ENCODE measurements around the gene AMT.
A peak's percentile ranks its signal among the peaks of the same experiment; 100 is the strongest.

AMT gene, protein sequence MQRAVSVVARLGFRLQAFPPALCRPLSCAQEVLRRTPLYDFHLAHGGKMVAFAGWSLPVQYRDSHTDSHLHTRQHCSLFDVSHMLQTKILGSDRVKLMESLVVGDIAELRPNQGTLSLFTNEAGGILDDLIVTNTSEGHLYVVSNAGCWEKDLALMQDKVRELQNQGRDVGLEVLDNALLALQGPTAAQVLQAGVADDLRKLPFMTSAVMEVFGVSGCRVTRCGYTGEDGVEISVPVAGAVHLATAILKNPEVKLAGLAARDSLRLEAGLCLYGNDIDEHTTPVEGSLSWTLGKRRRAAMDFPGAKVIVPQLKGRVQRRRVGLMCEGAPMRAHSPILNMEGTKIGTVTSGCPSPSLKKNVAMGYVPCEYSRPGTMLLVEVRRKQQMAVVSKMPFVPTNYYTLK

DNA sequence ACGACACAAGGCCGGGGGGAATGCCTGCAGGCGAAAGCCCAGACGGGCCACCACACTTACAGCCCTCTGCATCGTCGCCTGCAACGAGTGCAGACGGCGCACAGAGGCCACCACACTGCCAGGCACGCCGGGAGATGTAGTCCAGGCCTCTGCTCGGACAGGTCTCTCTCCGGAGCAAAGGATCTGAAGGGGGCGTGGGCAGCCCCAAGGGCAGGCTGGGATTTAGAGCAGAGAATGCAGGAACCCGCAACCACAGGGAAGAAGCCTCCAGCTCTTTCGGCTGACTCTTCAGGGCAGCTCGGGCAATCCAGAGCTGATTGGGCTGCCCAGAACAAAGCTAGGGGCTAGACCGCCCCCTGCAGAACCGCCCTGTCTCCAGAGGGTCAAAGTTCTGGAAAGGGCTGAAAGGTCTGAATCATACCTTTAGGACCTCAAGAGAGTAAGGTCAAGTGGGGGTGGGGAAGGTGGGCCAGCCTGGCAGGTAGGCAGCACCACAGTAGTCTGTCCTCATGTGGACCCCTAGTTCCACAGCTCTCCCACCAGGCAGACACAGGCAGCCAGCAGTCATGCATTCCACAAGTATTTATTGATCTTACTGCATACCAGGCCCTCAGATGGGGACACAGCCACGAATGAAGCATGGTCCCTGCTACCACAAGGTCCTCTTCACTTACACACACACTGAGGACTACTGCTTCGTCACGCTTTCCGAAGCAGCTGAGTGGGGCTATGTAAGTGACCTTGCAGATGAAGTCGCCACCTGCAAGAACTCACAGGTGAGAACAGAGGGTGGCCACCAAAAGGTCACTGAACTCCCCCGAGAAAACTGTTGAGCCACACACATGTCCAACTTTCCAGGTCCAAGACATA is at the start of gene AMT:
AMT (minus strand) TSS at position 95 of the 870 bp plus-strand sequence; CDS start at position 72, 23 bp downstream.
- no peak within 1 kb of the TSS for H3K4me3 ChIP-seq (ENCODE audit: low read depth, low read length)
- no peak for DNase-seq (ENCODE audit: low read depth)
- TF ChIP-seq, protein P1, sequence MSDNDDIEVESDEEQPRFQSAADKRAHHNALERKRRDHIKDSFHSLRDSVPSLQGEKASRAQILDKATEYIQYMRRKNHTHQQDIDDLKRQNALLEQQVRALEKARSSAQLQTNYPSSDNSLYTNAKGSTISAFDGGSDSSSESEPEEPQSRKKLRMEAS (IDR thresholded peaks at IDR 0.05; ENCODE audit: low read depth, low read length): no peak
- no peak for TF ChIP-seq MYC (IDR thresholded peaks at IDR 0.05; ENCODE audit: low read depth, low read length)
- no peak for TF ChIP-seq POLR2A (IDR thresholded peaks at IDR 0.05; ENCODE audit: extremely low read depth, insufficient read length)
- TF ChIP-seq, protein P2, sequence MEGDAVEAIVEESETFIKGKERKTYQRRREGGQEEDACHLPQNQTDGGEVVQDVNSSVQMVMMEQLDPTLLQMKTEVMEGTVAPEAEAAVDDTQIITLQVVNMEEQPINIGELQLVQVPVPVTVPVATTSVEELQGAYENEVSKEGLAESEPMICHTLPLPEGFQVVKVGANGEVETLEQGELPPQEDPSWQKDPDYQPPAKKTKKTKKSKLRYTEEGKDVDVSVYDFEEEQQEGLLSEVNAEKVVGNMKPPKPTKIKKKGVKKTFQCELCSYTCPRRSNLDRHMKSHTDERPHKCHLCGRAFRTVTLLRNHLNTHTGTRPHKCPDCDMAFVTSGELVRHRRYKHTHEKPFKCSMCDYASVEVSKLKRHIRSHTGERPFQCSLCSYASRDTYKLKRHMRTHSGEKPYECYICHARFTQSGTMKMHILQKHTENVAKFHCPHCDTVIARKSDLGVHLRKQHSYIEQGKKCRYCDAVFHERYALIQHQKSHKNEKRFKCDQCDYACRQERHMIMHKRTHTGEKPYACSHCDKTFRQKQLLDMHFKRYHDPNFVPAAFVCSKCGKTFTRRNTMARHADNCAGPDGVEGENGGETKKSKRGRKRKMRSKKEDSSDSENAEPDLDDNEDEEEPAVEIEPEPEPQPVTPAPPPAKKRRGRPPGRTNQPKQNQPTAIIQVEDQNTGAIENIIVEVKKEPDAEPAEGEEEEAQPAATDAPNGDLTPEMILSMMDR (IDR thresholded peaks at IDR 0.05; ENCODE audit: low read depth, low read length): no peak

DNA sequence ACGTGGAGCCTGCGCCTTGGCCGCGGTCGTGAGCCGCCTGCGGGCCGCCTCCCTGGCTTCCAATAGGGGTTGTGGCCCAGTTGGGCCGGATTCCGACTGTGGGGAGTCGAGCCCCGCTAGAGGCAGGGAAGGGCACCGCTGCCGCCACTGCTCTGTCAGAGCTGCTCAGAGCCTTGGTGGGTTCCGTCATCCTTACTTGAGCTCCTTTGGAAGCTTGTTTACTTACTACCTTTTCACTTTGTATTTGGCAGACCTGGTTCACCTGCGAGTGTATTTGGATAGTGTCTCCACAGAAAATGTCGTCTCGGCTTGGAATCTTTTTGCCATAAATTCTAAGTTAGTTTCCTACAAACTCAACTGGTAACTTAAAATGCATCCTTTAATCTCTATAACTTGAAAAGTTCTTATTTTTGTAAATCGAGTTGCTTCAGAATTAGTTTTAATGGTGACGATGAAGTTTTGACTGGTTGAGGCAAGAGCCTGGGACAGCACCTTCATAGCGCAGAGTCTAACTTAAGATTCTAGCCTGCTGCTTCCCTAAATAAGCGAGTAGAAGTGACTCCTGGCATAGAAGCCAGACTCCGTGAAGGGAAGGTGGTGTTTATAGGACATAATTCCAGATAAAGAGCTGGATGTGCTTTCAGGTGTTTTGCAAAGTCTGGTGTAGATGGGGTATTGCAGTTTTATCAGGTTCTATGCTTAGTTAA is 48.6 kb upstream of the AMT start:
- DNase-seq (ENCODE audit: low read depth): peak; percentile 25
- peak overlapping the region; percentile 93 for H3K4me3 ChIP-seq (ENCODE audit: low read depth, low read length)
- TF ChIP-seq, protein P2 (IDR thresholded peaks at IDR 0.05; ENCODE audit: low read depth, low read length): no peak
- TF ChIP-seq, protein P1 (IDR thresholded peaks at IDR 0.05; ENCODE audit: low read depth, low read length): no peak
- TF ChIP-seq POLR2A (IDR thresholded peaks at IDR 0.05; ENCODE audit: extremely low read depth, insufficient read length) (no peak), MYC (IDR thresholded peaks at IDR 0.05; ENCODE audit: low read depth, low read length) (no peak)

DNA sequence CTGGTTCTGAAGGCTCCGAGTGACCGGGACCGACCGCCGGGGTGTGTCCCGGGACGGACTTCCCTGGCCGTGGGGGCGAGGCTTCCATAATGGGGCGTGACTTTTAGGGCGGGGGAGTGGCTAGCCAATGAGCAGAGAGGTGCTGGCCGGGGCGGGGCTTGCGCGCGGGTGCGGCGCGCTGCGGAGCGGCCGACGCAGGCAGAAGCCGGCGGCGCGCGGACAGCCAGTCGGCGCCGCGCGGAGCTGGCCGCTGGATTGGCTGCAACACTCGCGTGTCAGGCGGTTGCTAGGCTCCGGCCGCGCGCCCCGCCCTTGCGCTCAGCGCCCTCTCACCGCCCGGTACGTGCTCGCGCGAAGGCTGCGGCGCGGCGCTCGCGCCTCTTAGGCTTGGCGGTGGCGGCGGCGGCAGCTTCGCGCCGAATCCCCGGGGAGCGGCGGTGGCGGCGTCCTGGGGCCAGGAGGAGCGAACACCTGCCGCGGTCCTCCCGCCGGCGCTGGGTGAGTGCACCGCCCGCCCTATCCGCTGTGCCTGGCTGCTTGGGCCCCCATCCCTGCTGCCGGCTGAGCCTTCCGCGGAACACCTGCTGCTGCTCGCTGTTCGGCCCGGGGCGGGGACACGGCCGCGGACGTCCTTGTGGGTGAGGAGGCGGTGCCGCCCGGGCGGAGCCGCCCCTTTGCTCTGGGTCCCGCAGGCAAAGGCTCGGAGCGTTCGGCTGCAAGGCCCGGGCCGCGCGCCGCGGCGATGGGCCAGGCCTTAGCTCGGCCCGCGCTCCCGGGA is 47.9 kb upstream of the AMT start, which contains the start of gene DAG1:
DAG1 (plus strand) TSS at position 332 of the 778 bp plus-strand sequence. CDS start 40,268 bp downstream, outside the sequence.
- TF ChIP-seq POLR2A (IDR thresholded peaks at IDR 0.05; ENCODE audit: extremely low read depth, insufficient read length) (peak; percentile 56), MYC (IDR thresholded peaks at IDR 0.05; ENCODE audit: low read depth, low read length) (no peak)
- TF ChIP-seq, protein P2 (IDR thresholded peaks at IDR 0.05; ENCODE audit: low read depth, low read length): no peak
- TF ChIP-seq, protein P1 (IDR thresholded peaks at IDR 0.05; ENCODE audit: low read depth, low read length): no peak
- peak; percentile 98 for DNase-seq (ENCODE audit: low read depth)
- H3K4me3 ChIP-seq (ENCODE audit: low read depth, low read length): peak within 1 kb of the TSS; percentile 93

DNA sequence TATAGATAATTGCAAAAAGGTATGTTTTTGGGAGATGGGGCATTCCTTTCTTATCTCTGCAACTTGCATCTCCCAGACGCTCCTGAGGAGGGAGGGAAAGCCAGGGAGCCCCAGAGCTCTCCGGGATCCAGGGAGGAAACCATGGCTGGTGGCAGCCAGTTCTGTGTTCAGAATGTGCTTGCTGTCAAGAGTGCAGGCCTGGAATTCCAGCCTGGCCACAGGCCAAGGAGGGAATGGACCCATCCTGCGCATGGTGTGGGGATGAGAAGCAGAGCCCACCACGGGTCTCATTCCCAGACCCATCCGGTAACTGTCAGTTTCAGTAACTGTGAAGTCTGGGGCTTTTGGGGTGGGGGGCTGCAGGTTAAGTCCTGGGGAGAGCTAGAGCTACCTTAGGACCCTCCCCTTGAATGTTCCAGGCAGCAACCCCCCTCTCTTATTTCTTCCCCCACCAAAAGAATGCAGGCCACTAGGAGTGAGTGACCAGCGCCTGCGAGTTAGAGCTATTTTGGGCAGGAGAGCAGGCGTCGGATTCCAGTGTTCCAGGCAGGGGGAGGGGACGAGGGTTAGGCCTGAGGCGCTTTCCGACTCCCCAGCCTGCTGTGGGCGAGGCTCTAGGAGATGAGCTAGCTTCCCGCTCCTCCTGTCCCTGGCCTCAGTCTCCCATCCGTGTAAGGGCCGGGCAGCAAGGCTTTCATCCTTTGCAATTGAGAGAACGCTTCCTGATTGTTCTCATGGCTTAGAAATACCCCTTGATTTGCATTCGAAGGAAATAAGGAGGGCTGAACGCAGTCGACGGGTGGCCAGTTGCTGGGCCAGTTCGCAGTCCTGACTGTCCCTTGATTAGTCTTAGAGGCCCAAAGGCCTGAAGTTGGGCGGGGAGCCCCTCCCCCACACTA is 47.0 kb upstream of the AMT start:
- TF ChIP-seq, protein P1 (IDR thresholded peaks at IDR 0.05; ENCODE audit: low read depth, low read length): no peak
- no peak for TF ChIP-seq POLR2A (IDR thresholded peaks at IDR 0.05; ENCODE audit: extremely low read depth, insufficient read length)
- TF ChIP-seq, protein P2 (IDR thresholded peaks at IDR 0.05; ENCODE audit: low read depth, low read length): no peak
- TF ChIP-seq MYC (IDR thresholded peaks at IDR 0.05; ENCODE audit: low read depth, low read length): no peak
- H3K4me3 ChIP-seq (ENCODE audit: low read depth, low read length): peak overlapping the region; percentile 65
- no peak for DNase-seq (ENCODE audit: low read depth)
